ENCODE measurements around the gene XG. TPM values are rescaled to one million over a fixed set of nuclear protein-coding genes. Genes with fewer than 3 reads are reported as not detected.
"Not testable (repeated sequence)": the region's sequence is repeated elsewhere in the genome, so short reads cannot be mapped to it uniquely, and the experiment has no call there.

Gene XG, protein sequence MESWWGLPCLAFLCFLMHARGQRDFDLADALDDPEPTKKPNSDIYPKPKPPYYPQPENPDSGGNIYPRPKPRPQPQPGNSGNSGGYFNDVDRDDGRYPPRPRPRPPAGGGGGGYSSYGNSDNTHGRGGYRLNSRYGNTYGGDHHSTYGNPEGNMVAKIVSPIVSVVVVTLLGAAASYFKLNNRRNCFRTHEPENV
- under 1 TPM; 0.24 to 0.56 (median 0.31) TPM for polyA plus RNA-seq (ENCODE audit: insufficient read length in 4 of 4)

DNA sequence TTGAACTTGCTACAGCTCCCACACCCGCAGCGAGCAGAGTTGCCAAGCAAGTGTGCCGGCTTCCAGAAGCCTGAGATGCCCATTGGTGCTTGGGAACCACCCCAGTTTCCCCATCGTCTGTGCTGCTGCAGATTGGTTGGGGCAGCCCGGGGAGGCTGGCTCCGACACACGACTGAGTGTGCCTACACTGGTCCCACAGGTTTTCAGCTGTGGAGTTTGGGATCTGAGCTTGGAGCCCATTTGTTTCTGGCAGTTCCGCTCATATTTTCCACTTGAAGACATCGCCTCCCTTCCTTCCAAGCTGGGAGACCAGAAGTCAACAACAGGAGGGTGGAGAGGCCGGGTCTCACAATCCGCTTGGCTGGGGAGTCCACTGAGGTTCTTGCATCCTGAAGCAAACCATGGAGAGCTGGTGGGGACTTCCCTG is at the start of gene XG:
XG (plus strand) TSS at position 167 of the 427 bp plus-strand sequence; CDS start at position 402, 235 bp downstream.
- not testable (repeated sequence) for DNase-seq (ENCODE audit: low read depth in 4 of 4, low spot score in 3 of 4)

DNA sequence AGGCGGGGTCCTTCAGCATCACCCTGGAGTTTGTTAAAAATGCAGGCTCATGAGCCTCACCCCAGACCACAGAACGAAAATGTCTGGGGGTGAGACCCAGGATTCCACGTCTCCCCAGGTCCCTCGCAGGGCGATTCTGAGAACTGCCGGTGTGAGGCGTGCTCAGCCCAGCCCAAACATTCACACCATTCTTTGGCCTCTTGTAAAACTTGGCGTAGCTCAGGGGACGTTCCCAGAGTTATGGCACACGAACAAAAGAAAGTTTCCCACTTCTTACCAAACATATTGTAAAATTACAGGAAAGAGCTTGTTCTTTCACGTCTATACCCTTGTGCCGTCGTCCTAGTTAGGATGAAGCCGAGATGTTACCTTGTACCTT is 47.9 kb upstream of the XG start:
- no peak for DNase-seq (ENCODE audit: low read depth in 4 of 4, low spot score in 3 of 4)

DNA sequence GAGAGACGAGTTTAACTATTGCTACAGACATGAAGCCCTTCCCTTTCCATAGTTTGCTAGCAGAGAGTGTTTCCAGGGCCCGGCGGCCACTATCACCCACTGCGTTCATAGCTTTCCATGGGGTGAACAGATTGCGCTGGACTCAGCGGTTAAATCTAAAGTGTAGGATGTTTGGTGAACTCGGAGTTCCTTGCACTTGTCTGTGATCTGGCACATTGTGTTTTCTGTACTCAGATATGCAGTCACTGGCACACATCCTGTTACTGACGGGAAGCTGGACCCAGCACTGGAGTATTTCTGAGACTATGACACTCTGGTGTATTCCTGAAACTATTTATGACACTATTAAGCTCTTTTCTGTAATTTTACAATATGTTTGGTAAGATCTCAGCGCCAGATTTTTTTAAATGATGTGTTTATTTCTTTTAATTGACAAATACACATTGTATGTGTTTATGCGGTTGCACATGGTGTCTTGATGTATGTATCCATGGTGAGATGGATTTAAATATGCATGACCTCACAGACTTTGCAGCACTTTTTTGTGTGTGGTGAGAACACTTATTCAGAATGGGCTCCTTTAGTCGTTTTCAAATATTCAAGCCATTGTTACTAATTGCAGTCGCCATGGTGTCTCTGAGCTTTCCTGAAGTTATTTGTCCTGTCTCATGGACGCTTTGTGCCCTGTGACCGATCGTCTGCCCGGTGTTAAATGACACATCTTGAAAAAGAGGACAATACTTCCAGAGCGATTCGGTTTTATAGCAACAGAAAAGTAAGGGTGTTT is 46.6 kb upstream of the XG start:
- DNase-seq (ENCODE audit: low read depth in 4 of 4, low spot score in 3 of 4): no peak

DNA sequence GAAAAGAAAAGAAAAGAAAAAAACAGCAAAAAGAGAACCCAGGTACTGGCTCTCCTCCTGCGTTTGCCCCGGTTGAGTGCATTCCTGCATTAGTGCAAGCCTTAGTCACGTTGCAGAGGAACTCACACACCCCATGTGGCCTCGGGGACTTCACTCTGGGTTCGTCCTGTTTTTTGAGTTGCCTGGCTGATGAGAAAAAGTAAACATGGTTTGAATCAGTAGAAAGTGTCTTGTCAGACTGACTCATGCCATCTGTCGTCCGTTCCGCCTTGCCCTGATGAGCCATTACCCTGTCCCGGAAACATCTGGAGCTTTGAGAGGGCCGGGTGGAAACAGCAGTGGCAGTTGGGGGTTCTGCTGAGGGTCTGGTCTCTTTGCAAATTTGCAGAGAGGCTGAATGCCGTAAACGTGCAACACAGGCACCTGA is 44.5 kb upstream of the XG start:
- DNase-seq (ENCODE audit: low read depth in 4 of 4, low spot score in 3 of 4): peak in 3 of 4 donors; percentile 43 to 63 (median 58)

DNA sequence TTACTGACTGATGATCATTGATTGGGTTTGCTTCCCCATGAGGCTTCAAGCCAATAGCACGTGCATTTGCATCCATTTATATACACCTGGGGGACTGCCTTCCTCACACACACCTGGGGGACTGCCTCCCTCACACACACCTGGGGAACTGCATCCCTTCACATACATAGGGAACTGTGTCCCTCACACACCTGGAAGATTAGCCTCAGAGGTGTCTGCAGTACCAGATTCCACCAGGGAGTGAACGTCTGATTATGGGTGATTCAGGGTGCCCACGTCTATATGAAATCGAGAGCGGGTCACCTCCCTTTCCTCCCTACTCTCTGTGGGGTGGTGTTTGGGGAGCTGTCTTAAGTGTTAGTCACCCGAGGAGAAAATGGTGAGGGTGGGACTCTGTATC is 43.8 kb upstream of the XG start:
- no peak for DNase-seq (ENCODE audit: low read depth in 4 of 4, low spot score in 3 of 4)

DNA sequence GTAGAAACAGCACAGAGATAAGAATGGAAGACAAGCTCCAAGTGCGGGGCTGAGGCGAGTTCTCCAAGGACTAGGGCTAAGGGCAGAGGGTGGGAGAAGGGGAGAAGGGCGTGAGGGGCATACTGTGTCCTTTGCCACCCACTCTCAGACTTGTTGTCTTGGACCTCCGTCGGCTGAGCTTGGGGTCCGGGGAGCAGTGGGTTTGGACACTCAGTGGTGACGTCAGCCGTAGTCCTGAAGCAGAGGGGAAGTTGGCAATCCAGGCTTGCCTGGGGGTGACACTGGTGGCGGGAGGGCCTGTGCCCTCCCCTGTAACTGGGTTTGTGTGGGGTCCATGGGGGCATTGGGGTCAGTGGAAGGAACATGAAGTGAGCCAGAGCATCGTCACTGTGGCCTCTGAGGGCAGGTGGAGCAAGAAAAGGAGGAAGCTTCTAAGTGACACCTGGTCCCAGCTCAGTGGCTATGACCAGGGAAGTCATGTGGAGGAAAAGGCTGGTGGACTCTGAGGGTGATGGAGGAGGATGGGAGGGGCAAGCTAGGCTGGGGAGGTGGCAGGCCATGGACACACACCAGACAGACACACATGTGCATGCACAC is 43.1 kb upstream of the XG start:
- no peak for DNase-seq (ENCODE audit: low read depth in 4 of 4, low spot score in 3 of 4)

DNA sequence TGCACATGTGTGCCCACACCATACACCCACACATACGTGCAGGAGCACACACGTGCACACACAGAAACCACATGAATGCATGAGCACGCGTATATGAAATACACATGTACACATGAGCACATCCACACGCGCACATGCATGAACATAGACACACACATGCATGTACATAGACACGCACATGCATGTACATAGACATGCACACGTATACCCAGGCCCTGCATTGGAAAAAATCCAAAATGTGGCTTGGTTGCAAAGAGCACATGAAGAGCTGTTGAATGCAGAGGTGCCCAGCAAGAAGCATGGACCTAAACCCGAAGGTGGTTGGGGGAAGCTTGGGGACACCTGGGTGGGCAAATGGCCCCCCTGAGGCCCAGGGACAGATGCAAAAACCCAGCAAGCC is 42.3 kb upstream of the XG start:
- no peak for DNase-seq (ENCODE audit: low read depth in 4 of 4, low spot score in 3 of 4)

DNA sequence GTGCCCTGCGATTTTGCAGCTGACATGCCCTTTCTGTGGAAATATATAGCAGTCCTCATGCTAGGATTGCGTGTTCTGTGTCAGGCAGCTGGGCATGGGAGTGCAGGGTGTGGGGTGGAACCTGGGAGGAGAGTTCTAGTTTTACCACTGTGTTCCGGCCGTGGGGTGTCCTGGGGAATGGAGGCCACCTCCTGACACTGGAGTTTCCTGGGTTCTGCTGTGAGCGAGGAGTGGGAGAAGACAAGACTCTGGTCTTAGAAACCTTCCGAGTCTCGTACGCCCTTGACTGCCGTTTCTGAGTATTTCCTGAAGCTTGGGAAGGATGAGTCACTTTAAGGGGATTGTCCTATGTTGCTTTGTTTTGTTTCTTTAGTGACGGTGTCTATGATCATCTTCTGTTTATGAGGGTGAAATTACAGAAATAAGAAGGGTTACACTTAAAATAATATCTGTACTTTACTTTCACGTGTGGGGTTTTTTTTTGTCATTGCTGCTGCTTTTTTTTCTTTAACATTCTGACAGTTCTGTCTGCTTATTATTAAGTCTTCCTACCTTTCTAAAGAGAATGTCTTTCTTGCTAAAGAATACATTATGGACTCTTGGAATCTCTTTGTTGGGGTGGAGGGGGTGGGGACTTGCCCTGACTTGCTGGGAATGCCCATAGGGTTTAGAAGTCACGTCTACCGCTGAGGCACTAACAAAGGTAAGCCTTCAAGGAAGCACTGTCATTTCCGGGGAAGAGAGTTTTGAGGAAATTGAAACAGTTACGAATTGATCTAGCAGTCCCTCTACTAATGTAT is 41.6 kb upstream of the XG start:
- no peak for DNase-seq (ENCODE audit: low read depth in 4 of 4, low spot score in 3 of 4)

DNA sequence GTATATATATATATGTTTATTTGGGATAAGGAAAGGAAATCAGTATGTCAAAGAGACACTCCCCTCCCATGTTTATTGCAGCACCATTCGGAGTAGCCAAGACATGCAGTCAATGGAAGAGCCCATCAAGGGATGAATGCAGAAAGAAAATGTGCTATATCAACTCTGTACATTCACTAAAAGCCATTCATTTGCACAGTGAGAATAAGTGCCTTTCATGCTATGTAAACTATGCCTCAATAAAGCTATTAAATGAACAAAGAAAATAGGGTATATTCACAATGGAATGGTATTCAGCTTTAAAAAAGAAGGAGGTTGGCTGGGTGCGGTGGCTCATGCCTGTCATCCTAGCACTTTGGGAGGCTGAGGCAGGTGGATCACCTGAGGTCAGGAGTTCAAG is 40.4 kb upstream of the XG start:
- DNase-seq (ENCODE audit: low read depth in 4 of 4, low spot score in 3 of 4): no peak

DNA sequence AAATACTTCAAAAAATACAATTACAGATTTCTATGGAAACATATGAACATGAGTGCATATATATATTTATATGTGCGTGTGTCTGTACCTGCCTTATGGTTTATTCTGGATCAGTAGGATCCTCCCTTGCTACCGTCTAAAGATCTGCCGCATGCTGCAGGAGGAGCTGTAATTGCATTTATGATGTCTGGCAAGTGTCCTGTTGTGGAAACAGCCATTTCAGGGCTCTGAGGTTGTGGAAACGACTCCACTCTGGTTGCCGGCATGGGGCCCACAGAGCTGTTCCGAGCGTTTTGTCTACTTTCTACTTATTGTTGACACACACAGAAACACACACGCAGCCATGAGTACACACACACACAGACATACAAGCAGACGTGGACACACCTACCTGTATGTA is 39.4 kb upstream of the XG start:
- no peak for DNase-seq (ENCODE audit: low read depth in 4 of 4, low spot score in 3 of 4)

DNA sequence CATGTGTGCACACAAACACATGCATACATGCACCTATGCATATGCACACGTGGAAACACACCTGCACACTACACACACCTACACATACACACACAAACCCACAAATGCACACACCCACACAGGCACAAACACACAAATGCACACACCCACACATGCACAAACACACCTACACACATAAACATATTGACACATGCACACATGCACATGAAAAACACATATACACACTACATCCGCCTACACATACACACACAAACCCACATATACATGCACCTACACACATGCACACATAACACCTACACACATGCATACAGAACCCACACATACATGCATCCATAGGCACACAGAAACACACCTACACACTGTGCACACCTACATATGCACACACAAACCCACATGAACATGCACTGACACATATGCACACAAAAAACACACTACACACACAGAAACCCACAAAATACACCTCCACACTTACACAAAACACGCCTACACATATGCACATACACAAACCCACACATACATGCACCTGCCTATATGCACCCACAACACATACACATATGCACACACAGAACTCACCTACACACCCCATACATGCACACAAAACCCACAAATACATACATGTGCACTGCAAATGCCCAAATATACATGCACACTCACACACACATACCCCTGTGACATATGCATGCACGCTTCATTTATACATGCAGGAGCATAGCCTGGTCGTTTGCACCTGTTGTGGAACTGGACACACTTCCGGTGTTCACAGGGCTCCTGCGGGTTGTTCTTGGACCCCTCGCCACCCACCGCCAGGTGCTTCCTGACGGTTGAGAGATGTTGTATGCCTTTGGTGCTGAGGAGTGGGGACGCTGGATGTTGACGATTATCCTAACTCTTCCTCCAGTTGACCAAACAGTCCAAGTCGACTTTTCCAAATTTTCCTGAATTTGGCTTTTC is 38.7 kb upstream of the XG start:
- DNase-seq (ENCODE audit: low read depth in 4 of 4, low spot score in 3 of 4): no peak

DNA sequence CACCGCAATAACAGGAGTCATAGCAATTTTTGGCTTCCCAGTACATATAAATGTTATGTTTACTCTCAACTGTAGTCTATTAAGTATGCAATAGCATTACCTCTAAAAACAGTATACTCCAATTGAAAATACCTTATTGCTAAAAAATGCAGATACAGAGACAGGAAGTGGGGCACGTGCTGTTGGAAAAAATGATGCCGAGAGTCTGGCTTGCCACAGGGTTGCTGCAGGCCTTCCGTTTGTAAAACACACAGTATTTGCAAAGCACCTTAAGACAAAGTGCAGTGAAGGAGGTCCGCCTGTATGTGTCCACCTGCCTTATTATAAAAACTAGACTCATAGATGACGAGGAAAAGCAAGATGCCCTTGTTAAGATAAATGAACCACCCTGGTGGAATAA is 37.3 kb upstream of the XG start:
- DNase-seq (ENCODE audit: low read depth in 4 of 4, low spot score in 3 of 4): no peak

DNA sequence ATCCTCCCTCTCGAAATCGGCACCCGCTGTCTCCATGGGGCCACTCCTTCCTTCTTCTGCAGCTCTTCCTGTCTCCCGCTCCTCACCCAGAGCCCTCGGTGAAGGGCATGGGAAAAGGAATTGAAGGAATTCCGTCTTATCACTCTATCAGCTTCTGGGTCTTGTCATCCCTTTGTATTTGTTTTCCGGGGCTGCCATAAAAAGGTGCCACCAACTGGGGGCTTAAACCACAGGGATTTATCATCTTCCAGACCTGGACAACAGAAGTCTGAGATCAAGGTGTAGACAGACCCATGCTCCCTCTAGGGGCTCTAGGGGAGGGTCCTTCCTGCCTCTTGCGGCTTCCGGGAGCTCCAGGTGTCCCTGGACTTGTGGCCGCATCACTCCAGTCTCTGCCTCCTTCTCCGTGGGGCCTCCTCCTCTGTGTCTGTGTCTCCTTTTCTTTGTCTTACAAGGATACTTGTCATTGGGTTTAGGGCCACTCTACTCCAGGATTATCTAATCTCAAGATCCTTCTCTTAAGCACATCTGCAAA is 36.7 kb upstream of the XG start:
- no peak for DNase-seq (ENCODE audit: low read depth in 4 of 4, low spot score in 3 of 4)

DNA sequence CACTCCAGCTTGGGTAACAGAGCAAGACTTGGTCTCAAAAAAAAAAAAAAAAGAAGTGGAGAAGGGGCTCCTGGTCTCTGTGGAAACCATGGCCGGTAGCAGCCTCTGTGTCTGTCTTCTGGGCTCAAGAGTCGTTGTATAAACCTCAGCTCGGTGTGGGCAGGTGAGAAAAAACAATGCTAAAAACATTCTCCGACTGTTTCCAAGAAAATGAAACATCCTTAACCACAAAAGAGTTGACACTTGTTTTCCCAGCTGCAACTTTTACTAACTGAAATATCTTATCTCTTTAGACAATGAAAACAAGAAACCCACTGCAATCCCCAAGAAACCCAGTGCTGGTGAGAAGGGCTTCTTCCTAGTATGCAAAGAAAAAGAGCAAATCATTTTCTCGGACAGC is 34.5 kb upstream of the XG start:
- DNase-seq (ENCODE audit: low read depth in 4 of 4, low spot score in 3 of 4): no peak

DNA sequence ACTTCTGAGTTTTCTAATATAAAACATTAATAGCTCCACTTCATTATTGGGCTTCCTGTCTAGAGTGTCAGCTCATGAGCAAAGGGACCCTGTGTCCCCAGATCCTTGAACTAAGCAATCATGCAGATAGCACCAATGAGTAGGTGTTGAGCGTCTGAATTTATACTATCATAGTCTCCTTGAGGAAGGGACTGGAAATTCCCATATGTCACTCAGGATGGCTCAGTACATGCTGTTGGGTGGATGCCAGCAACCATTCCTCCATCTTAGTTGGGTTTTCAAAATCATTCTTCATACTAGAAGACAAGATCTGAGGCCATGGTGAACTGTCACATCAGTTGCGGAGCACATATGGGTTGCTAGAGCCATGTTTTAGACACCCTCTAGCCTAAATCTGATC is 33.0 kb upstream of the XG start:
- no peak for DNase-seq (ENCODE audit: low read depth in 4 of 4, low spot score in 3 of 4)

DNA sequence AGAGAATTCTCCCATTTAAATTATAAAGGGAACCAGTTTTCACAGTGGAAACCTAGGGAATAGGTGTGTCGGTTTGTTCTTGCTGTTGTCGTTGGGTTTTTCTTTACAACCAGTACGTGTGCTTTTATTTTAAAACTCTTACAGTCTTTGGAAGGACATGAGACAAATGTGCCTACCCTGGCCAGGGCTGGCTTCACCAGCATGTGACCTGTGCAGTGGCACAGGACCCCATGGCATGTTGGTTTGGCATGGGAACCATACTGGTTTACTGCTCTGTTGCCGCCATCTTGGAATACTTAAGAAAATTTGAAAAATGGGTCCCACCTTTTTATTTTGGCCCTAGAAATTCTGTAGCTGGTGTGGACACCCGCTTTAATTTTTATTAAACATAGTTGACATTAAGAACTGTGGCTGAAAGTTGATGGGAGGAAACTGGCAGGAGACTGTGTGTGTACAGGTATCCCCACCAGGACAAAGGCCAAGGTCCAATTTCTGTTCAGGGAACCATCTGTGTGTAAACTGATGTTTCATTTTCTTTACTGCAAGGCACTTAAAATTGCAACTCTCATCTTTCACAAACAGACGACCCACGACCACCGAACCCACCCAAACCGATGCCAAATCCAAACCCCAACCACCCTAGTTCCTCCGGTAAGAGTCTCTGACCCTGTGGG is 31.9 kb upstream of the XG start:
- DNase-seq (ENCODE audit: low read depth in 4 of 4, low spot score in 3 of 4): no peak

DNA sequence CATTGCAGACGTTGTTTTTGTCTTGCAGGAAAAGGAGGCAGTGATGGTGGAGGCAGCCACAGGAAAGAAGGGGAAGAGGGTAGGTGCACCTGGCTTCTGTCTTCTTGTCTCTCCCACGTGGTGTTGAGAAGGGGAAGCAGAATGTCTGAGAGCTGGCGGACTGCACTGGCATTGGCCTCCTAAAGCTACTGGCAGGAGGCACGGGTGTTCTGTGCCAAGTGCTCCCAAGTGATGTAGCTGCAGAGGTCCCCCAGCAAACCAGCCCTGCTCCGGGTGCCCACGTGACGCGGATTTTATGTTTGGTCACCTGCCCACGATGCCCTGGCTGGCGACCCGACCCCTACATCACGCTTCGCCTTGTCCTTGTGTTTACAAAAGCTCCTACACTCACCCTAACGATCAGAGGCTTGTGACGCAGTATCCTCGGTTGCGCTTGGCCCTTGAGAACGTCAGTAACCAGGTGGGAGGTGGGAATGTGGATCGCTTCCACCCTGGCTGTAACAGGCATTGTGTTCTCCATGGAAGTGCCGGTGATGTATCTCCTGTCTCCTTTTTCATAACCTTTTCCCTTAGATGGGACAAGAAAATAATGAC is 28.5 kb upstream of the XG start:
- DNase-seq (ENCODE audit: low read depth in 4 of 4, low spot score in 3 of 4): no peak

DNA sequence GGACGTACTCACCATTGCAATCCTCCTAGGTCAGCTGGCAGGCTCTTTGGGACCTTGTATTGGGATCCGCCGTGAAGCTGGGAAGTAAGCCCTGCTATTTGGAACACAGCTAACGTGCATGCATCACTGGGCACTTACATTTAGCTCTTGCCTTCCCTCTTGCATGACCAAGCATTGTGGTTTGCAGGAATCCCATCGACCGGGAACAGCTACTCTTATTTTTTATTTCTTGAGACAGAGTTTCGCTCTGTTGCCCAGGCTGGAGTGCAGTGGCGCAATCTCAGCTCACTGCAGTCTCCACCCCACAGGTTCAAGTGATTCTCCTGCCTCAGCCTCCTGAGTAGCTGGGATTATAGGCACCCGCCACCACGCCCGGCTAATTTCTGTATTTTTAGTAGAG is 24.6 kb upstream of the XG start:
- not testable (repeated sequence) for DNase-seq (ENCODE audit: low read depth in 4 of 4, low spot score in 3 of 4)

DNA sequence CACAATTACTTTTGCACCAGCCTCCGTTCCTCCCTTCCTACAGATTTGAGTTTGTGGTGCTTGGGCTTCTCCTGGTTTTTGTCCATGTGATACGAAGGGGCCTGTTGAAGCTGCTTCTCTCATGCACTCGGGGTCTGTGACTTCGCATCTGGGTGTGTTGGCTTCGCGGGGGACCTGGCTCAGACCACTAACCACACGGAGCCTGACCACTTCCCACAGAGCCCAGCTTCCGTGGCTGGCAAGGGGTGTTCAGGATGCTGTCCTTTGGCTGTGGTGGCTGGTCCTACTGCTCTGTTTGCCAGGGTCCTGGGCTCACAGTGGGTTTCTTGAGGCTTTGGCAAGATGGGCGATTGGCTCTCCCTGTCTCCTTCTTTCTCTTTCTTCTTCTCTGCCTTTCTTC is 19.8 kb upstream of the XG start:
- no peak for DNase-seq (ENCODE audit: low read depth in 4 of 4, low spot score in 3 of 4)
